Measurements from ENCODE around the gene CLEC3B. TPM values are rescaled to one million over a fixed set of nuclear protein-coding genes. Genes with fewer than 3 reads are reported as not detected.
A peak's percentile ranks its signal among the peaks of the same experiment; 100 is the strongest.

Gene CLEC3B
- polyA plus RNA-seq, 3 donors, result 3.9 to 22.7 (median 14.5) TPM

DNA sequence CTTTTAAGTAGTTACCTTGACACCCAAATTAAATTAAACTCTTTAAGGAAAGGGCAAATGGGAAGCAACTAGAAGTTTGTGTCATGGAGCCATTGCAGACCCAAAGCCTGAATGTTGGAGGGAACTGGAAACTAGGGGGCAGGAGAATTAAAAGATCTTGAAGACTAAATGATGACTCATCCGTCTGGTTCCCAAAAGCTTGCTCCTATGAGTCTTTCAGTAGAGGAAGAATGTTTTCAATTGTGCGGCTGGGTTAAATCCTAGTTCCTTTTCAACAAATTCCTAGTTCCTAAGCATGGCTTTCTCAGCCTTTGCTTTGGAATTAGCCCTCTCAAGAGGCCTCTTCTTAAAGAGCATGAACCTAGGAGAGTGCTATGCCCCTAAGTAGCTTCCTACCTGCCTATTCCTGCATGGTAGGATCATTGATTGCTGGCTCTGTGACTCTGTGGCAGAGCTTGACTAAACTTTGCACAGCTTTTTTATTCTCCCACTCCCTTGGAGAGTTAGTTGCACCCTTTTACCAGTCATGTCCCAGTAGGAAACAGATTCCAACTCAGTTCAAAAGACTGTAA lies 17.7 kb downstream of the CLEC3B start:
- Mint-ChIP-seq H3K4me1 (peaks cover 41% of the 10 kb centered on the region), H3K36me3 (no peaks in the 10 kb centered on the region), H3K27ac (peak overlapping the region; percentile 68 to 93 (median 83)), H3K9me3 (no peaks in the 10 kb centered on the region), H3K27me3 (ENCODE audit: low read depth in 3 of 3) (peaks cover 0 to 6% (median 3%) of the 10 kb centered on the region in 3 donors), H3K4me3 (no peak overlapping the region)
- intact Hi-C loops (cut with micrococcal nuclease), result loop anchor here in 1 of 2 donors (5.0 kb wide), 2 partner anchors 68 to 123 kb away; no protein-coding TSS in a partner anchor
- H3K4me2 ChIP-seq (replicated peaks; ENCODE audit: extremely low read depth, low read length, poor library complexity, severe bottlenecking), result no peak overlapping the region
- no peaks in the 10 kb centered on the region for H3K27me3 ChIP-seq (ENCODE audit: control insufficient read depth in 2 of 2, insufficient read depth in 2 of 2, low read length in 2 of 2)
- H4K20me1 ChIP-seq (ENCODE audit: insufficient read depth, low read length), result no peaks in the 10 kb centered on the region
- DNase-seq, result peak; percentile 63 to 95 (median 89)
- no peak overlapping the region for H3K9ac ChIP-seq (ENCODE audit: insufficient read depth, low read length, poor library complexity, severe bottlenecking)
- TF ChIP-seq, protein P1, sequence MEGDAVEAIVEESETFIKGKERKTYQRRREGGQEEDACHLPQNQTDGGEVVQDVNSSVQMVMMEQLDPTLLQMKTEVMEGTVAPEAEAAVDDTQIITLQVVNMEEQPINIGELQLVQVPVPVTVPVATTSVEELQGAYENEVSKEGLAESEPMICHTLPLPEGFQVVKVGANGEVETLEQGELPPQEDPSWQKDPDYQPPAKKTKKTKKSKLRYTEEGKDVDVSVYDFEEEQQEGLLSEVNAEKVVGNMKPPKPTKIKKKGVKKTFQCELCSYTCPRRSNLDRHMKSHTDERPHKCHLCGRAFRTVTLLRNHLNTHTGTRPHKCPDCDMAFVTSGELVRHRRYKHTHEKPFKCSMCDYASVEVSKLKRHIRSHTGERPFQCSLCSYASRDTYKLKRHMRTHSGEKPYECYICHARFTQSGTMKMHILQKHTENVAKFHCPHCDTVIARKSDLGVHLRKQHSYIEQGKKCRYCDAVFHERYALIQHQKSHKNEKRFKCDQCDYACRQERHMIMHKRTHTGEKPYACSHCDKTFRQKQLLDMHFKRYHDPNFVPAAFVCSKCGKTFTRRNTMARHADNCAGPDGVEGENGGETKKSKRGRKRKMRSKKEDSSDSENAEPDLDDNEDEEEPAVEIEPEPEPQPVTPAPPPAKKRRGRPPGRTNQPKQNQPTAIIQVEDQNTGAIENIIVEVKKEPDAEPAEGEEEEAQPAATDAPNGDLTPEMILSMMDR (IDR thresholded peaks at IDR 0.05), result no peak
- no peaks in the 10 kb centered on the region for H3K36me3 ChIP-seq (replicated peaks in 1 of 2; ENCODE audit: control insufficient read depth in 1 of 2, insufficient read depth in 2 of 2, low read length in 2 of 2)
- peak overlapping the region in 1 of 2 donors; percentile 42 for H3K27ac ChIP-seq (ENCODE audit: low read depth in 1 of 2, low read length in 2 of 2)
- H3K4me3 ChIP-seq (replicated peaks in 1 of 3; ENCODE audit: low read depth in 2 of 3, low read length in 3 of 3), result no peak overlapping the region
- H3K4me1 ChIP-seq (ENCODE audit: control insufficient read depth in 1 of 2, insufficient read depth in 2 of 2, low read length in 2 of 2), result peaks cover 19 to 42% of the 10 kb centered on the region in 2 donors
- H3K79me2 ChIP-seq (ENCODE audit: insufficient read depth, low read length), result no peaks in the 10 kb centered on the region
- H2AFZ ChIP-seq (ENCODE audit: insufficient read depth, low read depth, low read length, poor library complexity, severe bottlenecking), result no peak overlapping the region
- WGBS (ENCODE audit: insufficient coverage), result 0% methylated on average over 1 of the region's 2 CpGs
- no peaks in the 10 kb centered on the region for H3K9me3 ChIP-seq (replicated peaks in 1 of 2; ENCODE audit: control insufficient read depth in 1 of 2, insufficient read depth in 1 of 2, low read length in 2 of 2)

DNA sequence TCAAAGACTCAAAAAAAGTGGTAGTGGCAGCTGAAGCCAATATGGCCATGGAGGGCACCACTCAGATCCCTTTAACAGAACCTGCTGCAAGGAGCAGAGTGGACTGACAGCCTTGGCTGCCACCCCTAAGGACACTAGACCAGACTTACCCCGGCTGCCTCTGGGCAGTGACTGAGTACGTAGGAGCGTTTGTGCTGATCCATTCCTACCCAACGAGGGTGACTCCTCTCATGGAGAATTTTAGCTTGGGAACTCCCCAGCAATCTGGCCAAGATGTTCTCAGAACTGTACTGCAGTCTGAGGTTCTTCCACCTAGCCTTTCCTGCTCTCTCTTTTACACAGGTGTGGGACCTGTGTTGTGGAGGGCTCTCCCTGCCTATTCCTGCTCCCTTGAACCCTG lies 22.1 kb downstream of the CLEC3B start:
- no peaks in the 10 kb centered on the region for H3K36me3 ChIP-seq (replicated peaks in 1 of 2; ENCODE audit: control insufficient read depth in 1 of 2, insufficient read depth in 2 of 2, low read length in 2 of 2)
- H4K20me1 ChIP-seq (ENCODE audit: insufficient read depth, low read length), result no peaks in the 10 kb centered on the region
- H3K27ac ChIP-seq (ENCODE audit: low read depth in 1 of 2, low read length in 2 of 2), result no peak overlapping the region
- H3K9ac ChIP-seq (ENCODE audit: insufficient read depth, low read length, poor library complexity, severe bottlenecking), result no peak overlapping the region
- H3K4me3 Mint-ChIP-seq, result no peak overlapping the region
- peaks cover 0 to 5% (median 4%) of the 10 kb centered on the region in 3 donors for H3K27me3 Mint-ChIP-seq (ENCODE audit: low read depth in 3 of 3)
- TF ChIP-seq, protein P1 (IDR thresholded peaks at IDR 0.05), result no peak
- no peak for DNase-seq
- H3K4me2 ChIP-seq (replicated peaks; ENCODE audit: extremely low read depth, low read length, poor library complexity, severe bottlenecking), result no peak overlapping the region
- H3K36me3 Mint-ChIP-seq, result no peaks in the 10 kb centered on the region
- H2AFZ ChIP-seq (ENCODE audit: insufficient read depth, low read depth, low read length, poor library complexity, severe bottlenecking), result no peak overlapping the region
- 100% methylated on average over 3 of the region's 4 CpGs for WGBS (ENCODE audit: insufficient coverage)
- H3K9me3 ChIP-seq (replicated peaks in 1 of 2; ENCODE audit: control insufficient read depth in 1 of 2, insufficient read depth in 1 of 2, low read length in 2 of 2), result no peaks in the 10 kb centered on the region
- H3K27ac Mint-ChIP-seq, result no peak overlapping the region
- no peak overlapping the region for H3K4me3 ChIP-seq (replicated peaks in 1 of 3; ENCODE audit: low read depth in 2 of 3, low read length in 3 of 3)
- intact Hi-C loops (cut with micrococcal nuclease), result no loop called here
- no peaks in the 10 kb centered on the region for H3K79me2 ChIP-seq (ENCODE audit: insufficient read depth, low read length)
- H3K27me3 ChIP-seq (ENCODE audit: control insufficient read depth in 2 of 2, insufficient read depth in 2 of 2, low read length in 2 of 2), result no peaks in the 10 kb centered on the region
- H3K9me3 Mint-ChIP-seq, result no peaks in the 10 kb centered on the region
- peaks cover 24% of the 10 kb centered on the region for H3K4me1 Mint-ChIP-seq
- H3K4me1 ChIP-seq (ENCODE audit: control insufficient read depth in 1 of 2, insufficient read depth in 2 of 2, low read length in 2 of 2), result peaks cover 10 to 20% of the 10 kb centered on the region in 2 donors

Data from CD14-positive monocyte (primary cell).